Fibroblast of lung (primary cell): ENCODE measurements around the gene ZNHIT1. TPM values are rescaled to one million over a fixed set of nuclear protein-coding genes. Genes with fewer than 3 reads are reported as not detected.

Experiments
- DNase-seq, 2 donors: peaks; one replicate each; pipeline versions ENCODE4 v3.0.0 to v3.0.0-alpha.2; 2010; ENCODE audit warnings: low read depth in 2 of 2
- H2AFZ ChIP-seq: 2 replicates; pipeline ENCODE4 v1.5.1; 2012; ENCODE audit warnings: low read length, control low read depth, inconsistent platforms
- H3K27ac ChIP-seq: 2 replicates; pipeline ENCODE4 v1.5.1; 2011; ENCODE audit warnings: low read length, control low read depth; ENCODE audit not compliant: insufficient read depth
- H3K27me3 ChIP-seq: 2 replicates; pipeline ENCODE4 v1.5.1; 2011; ENCODE audit warnings: mild to moderate bottlenecking, low read length; ENCODE audit not compliant: control insufficient read depth, insufficient read depth
- H3K36me3 ChIP-seq: 2 replicates; pipeline ENCODE4 v1.5.1; 2011; ENCODE audit warnings: low read length; ENCODE audit not compliant: control insufficient read depth, insufficient read depth
- H3K4me1 ChIP-seq: 2 replicates; pipeline ENCODE4 v1.5.1; 2011; ENCODE audit warnings: low read length; ENCODE audit not compliant: control insufficient read depth, insufficient read depth; ENCODE audit errors: extremely low read depth
- H3K4me2 ChIP-seq: 2 replicates; pipeline ENCODE4 v1.5.1; 2011; ENCODE audit warnings: low read length, control low read depth; ENCODE audit not compliant: insufficient read depth; ENCODE audit errors: extremely low read depth
- H3K4me3 ChIP-seq, 4 experiments: fragments of 200-600 bp in 1 of 4; sonication (generic) in 1 of 4; replicated peaks in 1 of 4; 2 replicates each; pipeline ENCODE4 v1.5.1; 2011 to 2016; ENCODE audit warnings: low read length in 4 of 4, low read depth in 3 of 4, mild to moderate bottlenecking in 3 of 4, control low read depth in 2 of 4, inconsistent platforms in 1 of 4, mixed read lengths in 1 of 4; ENCODE audit not compliant: insufficient read depth in 1 of 4; ENCODE audit errors: control extremely low read depth in 1 of 4
- H3K79me2 ChIP-seq: 2 replicates; pipeline ENCODE4 v1.5.1; 2012; ENCODE audit warnings: mild to moderate bottlenecking, low read length, inconsistent platforms; ENCODE audit not compliant: control insufficient read depth, insufficient read depth
- H3K9ac ChIP-seq: 2 replicates; pipeline ENCODE4 v1.5.1; 2011; ENCODE audit warnings: mild to moderate bottlenecking, low read length, control low read depth; ENCODE audit not compliant: insufficient read depth
- H3K9me3 ChIP-seq: 2 replicates; pipeline ENCODE4 v1.5.1; 2012; ENCODE audit warnings: low read depth, low read length; ENCODE audit not compliant: control insufficient read depth, insufficient read depth
- H4K20me1 ChIP-seq: 2 replicates; pipeline ENCODE4 v1.5.1; 2011; ENCODE audit warnings: low read length; ENCODE audit not compliant: control insufficient read depth, insufficient read depth; ENCODE audit errors: extremely low read depth
- EZH2 ChIP-seq: IDR thresholded peaks from 2 replicates; pipeline ENCODE4 v1.5.1; 2012; ENCODE audit warnings: low read length, control low read depth, mild to moderate bottlenecking; ENCODE audit errors: missing control alignments
- polyA plus RNA-seq, 2 donors: library from polyadenylated mRNA; depleted of rRNA in 1 of 2; stranded (reverse) in 1 of 2; unstranded in 1 of 2; fragments of >200 nt; gene quantifications; 2 replicates each; pipeline ENCODE4 v1.2.1, GENCODE V29; 2011 to 2012; ENCODE audit warnings: missing spikeins in 1 of 2
- total RNA-seq: library from RNA; depleted of rRNA; stranded (reverse); fragments of >200 nt; gene quantifications from 2 replicates; pipeline ENCODE4 v1.2.1, GENCODE V29; 2014
- TF ChIP-seq, protein P1 (sequence below), 2 donors: IDR thresholded peaks in 1 of 2; conservative IDR thresholded peaks in 1 of 2; 1 replicate in 1 of 2; 2 replicates in 1 of 2; pipeline ENCODE4 v1.5.1; 2011 to 2012; ENCODE audit warnings: low read length in 2 of 2, control low read depth in 1 of 2, inconsistent platforms in 1 of 2, low read depth in 1 of 2, mild to moderate bottlenecking in 1 of 2

The ZNHIT1 gene
- total and polyA plus RNA-seq, 2 donors (not counting 1 experiment from before 2014, with no cell fraction given), result 36.6 to 62.1 TPM

DNA sequence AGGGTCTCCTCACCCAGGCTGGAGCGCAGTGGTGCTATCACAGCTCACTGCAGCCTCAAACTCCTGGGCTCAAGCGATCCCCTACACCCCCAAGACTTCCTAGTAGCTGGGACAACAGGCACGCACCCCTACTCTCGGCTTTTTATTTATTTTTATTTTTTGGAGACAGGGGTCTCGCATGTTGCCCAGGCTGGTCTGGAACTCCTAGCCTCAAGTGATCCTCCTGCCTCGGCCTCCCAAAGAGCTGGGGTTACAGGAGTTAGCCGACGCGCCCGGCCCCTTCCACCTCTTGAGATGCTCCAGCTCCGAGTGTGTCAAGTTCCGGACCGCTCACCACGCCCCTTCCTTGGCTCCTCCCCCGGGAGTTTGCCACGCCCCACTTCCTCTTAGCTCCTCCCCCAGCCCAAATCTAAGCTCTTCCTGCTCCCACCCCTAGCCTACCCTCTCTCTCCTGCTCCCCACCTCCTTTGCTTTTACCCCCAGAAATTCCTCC is 44.2 kb upstream of the ZNHIT1 start:
- Histone ChIP-seq H2AFZ (no peak overlapping the region), H4K20me1 (no peaks in the 10 kb centered on the region), H3K27me3 (peaks cover 69% of the 10 kb centered on the region), H3K36me3 (no peaks in the 10 kb centered on the region), H3K79me2 (no peaks in the 10 kb centered on the region), H3K4me1 (peaks cover 17% of the 10 kb centered on the region), H3K4me3 (peak overlapping the region in 3 of 4 experiments; percentile 2 to 33 (median 5)), H3K9ac (no peak overlapping the region), H3K27ac (no peak overlapping the region), H3K4me2 (peak overlapping the region; percentile 77), H3K9me3 (no peaks in the 10 kb centered on the region)
- no peak for DNase-seq
- TF ChIP-seq EZH2, result no peak
- TF ChIP-seq, protein P1, sequence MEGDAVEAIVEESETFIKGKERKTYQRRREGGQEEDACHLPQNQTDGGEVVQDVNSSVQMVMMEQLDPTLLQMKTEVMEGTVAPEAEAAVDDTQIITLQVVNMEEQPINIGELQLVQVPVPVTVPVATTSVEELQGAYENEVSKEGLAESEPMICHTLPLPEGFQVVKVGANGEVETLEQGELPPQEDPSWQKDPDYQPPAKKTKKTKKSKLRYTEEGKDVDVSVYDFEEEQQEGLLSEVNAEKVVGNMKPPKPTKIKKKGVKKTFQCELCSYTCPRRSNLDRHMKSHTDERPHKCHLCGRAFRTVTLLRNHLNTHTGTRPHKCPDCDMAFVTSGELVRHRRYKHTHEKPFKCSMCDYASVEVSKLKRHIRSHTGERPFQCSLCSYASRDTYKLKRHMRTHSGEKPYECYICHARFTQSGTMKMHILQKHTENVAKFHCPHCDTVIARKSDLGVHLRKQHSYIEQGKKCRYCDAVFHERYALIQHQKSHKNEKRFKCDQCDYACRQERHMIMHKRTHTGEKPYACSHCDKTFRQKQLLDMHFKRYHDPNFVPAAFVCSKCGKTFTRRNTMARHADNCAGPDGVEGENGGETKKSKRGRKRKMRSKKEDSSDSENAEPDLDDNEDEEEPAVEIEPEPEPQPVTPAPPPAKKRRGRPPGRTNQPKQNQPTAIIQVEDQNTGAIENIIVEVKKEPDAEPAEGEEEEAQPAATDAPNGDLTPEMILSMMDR (conservative IDR thresholded peaks at IDR 0.05 in 1 of 2, IDR thresholded peaks at IDR 0.05 in 1 of 2; ENCODE audit: low read depth in 1 of 2, low read length in 2 of 2), result no peak

DNA sequence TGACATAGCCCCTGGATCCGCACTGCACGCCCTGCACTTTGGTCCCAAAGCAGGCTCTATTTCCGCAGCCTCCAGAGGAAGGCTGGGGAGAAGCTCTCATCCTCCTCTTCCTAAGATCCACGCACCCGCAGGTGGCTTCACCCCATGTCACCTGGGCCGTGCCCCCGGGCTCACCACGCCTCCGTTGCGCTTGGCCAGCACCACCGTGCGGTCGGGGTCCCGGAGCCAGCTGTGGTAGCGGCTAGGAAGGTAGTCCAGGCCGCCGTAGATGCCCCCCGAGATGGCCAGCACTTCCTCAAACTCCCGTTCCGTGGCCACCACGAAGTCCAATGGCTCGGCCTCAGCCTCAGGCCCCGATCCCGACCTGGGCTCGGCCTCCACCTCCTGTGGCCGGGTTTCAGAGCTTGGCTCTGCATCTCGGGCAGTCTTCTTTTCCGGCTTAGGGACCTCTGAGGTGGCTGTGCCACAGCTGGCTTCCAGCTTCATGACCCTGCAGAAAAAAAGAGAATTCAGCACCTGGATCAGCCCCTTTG is 43.6 kb upstream of the ZNHIT1 start:
- no peak for DNase-seq
- TF ChIP-seq EZH2, result peak; percentile 46
- TF ChIP-seq, protein P1 (conservative IDR thresholded peaks at IDR 0.05 in 1 of 2, IDR thresholded peaks at IDR 0.05 in 1 of 2; ENCODE audit: low read depth in 1 of 2, low read length in 2 of 2), result no peak
- Histone ChIP-seq H3K4me3 (no peak overlapping the region), H3K79me2 (no peaks in the 10 kb centered on the region), H3K4me2 (no peak overlapping the region), H3K27me3 (peaks cover 74% of the 10 kb centered on the region), H2AFZ (no peak overlapping the region), H3K4me1 (peaks cover 11% of the 10 kb centered on the region), H3K9ac (no peak overlapping the region), H3K36me3 (no peaks in the 10 kb centered on the region), H3K9me3 (no peaks in the 10 kb centered on the region), H4K20me1 (no peaks in the 10 kb centered on the region), H3K27ac (no peak overlapping the region)

DNA sequence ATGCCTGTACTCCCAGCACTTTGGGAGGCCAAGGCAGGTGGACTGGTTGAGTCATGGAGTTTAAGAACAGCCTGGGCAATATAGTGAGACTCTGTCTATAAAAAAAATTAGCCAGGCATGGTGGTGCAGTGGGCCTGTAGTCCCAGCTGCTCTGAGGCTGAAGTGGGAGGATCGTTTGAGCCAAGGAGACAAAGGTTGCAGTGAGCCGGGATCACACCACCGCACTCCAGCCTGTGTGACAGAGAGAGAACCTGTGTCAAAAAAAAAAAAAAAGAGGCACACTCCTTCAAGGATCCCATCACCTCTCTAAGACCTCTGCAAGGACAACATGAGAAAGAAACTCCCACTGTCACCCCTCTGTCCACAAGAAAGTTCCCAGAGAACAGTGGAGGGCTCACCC is 42.3 kb upstream of the ZNHIT1 start:
- no peaks in the 10 kb centered on the region for H3K79me2 ChIP-seq
- H3K27ac ChIP-seq, result no peak overlapping the region
- no peaks in the 10 kb centered on the region for H3K36me3 ChIP-seq
- no peaks in the 10 kb centered on the region for H4K20me1 ChIP-seq
- H3K27me3 ChIP-seq, result peaks cover 78% of the 10 kb centered on the region
- TF ChIP-seq EZH2, result no peak
- TF ChIP-seq, protein P1 (conservative IDR thresholded peaks at IDR 0.05 in 1 of 2, IDR thresholded peaks at IDR 0.05 in 1 of 2; ENCODE audit: low read depth in 1 of 2, low read length in 2 of 2), result no peak
- H3K9ac ChIP-seq, result no peak overlapping the region
- H3K4me2 ChIP-seq, result no peak overlapping the region
- no peak overlapping the region for H3K4me3 ChIP-seq
- H3K9me3 ChIP-seq, result no peaks in the 10 kb centered on the region
- H3K4me1 ChIP-seq, result peaks cover 7% of the 10 kb centered on the region
- DNase-seq, result no peak
- H2AFZ ChIP-seq, result no peak overlapping the region
